HG03095 (cell line): ENCODE measurements around the gene MFSD6.

Experiments used
- ATAC-seq: cut with Tn5 transposase; IDR thresholded peaks from one replicate; pipeline ENCODE4 v1.9.1; 2021; ENCODE audit warnings: moderate library complexity; ENCODE audit not compliant: unreplicated experiment

The MFSD6 gene

GRCh38 chr2:190527214-190527613 is 119.1 kb downstream of the MFSD6 start:
- ATAC-seq, result no peak

- ATAC-seq, result no peak
Observed at GRCh38 chr2:190527918-190528317, 119.8 kb downstream of the MFSD6 start.

GRCh38 chr2:190528521-190529001 is 120.4 kb downstream of the MFSD6 start:
- ATAC-seq, result no peak

- ATAC-seq, result no peak
Observed at GRCh38 chr2:190529486-190530247, 121.5 kb downstream of the MFSD6 start.

GRCh38 chr2:190530248-190530900 is 122.2 kb downstream of the MFSD6 start:
- no peak for ATAC-seq

DNA sequence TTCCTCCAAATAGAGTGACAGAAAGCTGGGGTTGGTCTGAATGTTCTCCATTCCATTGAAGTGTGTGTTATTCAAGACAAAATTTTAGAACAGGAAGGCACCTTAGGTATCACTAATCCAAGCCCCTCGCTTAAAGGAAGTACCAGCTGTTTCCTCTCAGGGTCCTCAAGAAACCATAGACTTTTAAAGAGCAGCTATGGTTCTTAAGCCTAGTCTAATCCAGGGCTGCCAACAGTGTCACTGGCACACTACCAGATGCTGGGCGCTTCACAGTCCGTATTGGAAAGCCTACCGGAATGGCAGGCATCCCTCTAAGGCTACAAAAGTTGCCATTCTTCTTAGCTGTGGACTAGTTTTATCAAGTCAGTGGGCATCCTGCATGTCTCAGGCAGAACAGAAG is 124.4 kb downstream of the MFSD6 start:
- ATAC-seq, result no peak

DNA sequence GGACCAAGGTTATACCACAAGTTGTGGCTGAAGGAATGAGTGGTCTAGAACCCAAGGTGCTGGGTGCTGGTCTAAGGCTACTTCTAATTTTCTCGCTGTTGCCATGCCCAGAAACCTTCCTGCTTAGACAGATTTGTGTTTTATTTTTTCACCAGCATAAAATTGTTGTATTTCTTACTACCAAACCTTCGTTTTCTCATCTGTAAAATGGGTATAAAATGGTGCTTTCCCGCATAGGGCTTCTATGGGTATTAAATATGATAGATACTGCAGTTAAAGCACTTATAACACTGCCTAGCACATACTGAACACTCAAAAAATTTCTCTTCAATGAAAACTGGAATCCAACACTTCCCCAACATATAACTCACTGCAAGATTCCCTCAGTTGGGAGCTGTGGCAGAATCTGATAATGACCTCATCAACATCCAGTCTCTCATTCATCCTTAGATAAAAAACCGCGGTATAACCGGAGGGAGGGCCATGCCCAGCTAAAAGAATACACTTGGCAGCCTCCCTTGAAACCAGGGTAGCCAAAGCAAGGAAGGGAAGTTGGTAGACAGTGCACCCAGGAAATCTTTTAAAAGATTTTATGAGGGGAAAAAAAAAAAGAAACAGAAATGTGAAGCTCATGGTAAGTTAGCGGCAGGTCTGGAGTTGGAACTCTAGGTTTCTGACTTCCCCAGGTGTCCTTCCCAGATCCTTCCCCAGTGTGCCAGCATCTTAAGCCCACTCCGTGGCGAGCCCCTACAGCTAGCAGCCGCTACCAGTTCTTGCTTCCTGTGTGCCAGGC is 125.2 kb downstream of the MFSD6 start:
- peak; percentile 22 for ATAC-seq

- ATAC-seq, result no peak
Observed at GRCh38 chr2:190533968-190534309, 125.8 kb downstream of the MFSD6 start.

DNA sequence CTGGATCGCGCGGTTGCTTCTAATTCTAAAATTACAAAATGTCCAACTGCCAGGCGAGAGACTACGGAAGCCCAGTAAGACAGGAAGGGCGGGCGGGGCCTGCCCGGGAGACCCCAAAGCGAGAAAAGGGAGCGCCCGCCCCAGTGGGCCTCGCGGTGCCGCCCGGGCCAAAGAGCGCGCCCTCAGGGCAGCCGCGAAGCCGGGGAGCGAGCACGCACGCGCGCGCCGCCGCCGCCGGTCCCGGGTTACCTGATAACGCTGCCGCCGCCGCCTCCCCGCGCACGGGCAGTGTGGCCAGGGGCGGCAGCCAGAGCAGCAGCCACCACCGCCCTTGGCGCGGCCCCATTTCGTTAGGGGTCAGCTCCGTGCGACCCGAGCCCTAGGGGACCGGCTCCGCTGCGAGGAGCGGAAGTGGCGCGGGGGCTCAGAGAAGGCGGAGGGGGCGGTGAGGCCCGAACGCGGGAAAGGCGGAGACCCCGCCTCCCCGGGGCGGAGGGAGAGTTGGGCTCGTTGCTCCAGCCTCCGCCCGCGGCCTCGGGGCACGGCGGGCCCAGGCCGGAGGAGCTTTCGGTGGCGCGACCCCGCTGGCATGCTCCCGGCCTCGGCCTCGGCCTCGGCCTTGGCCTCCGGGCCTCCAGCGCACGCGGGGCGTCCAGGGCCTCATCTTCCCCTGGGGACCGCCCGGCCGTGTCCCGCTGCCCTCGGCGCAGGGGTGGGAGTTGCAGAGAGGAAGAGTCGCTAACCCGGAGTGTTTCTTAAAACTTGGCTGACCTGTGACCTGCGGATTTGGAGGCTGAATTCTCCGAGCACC is 126.4 kb downstream of the MFSD6 start, which contains the start of gene NEMP2:
Gene NEMP2, minus strand, starts transcription at position 413 of the 811 bp plus-strand sequence. Its CDS starts 67 bp downstream, at position 346.
- ATAC-seq, result peak; percentile 59

DNA sequence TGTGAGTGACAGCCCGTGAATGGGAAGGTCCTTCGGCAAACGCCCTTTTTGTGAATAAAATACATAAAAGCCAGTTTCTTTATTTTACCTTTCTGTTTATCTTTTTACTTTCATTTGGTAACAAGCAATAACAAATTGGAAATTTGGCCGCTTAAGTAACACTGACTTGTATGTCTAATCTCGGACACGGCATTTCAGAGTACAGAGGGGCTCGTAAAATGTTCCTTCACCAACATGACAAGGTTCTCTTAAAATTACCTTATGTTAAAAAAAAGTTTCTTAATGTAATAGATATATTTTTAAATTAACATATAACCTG is 126.9 kb downstream of the MFSD6 start:
- peak; percentile 0 for ATAC-seq

- ATAC-seq, result no peak
Observed at GRCh38 chr2:190535586-190535985, 127.4 kb downstream of the MFSD6 start.

- no peak for ATAC-seq
Observed at GRCh38 chr2:190537765-190538164, 129.6 kb downstream of the MFSD6 start.

- no peak for ATAC-seq
Observed at GRCh38 chr2:190538201-190538600, 130.0 kb downstream of the MFSD6 start.

DNA sequence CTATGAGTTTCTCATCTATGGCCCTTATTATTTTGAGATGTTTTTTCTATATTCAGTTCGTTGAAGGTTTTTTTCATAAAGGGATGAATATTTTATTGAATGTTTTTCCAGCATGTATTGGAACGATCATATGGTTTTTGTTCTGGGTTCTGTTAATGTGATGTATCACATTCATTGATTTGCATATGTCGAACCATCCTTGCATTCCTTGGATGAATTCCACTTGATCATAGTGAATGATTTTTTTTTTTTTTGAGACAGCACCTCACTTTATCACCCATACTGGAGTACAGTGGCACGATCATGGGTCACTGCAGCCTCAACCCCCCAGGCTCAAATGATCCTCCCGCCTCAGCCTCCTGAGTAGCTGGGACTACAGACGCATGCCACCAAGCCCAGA is 131.9 kb downstream of the MFSD6 start:
- no peak for ATAC-seq

- no peak for ATAC-seq
Observed at GRCh38 chr2:190545093-190545492, 136.9 kb downstream of the MFSD6 start.

GRCh38 chr2:190545555-190546385 is 137.6 kb downstream of the MFSD6 start:
- no peak for ATAC-seq

- no peak for ATAC-seq
Observed at GRCh38 chr2:190546734-190547133, 138.6 kb downstream of the MFSD6 start.

- no peak for ATAC-seq
Observed at GRCh38 chr2:190547886-190548285, 139.7 kb downstream of the MFSD6 start.

DNA sequence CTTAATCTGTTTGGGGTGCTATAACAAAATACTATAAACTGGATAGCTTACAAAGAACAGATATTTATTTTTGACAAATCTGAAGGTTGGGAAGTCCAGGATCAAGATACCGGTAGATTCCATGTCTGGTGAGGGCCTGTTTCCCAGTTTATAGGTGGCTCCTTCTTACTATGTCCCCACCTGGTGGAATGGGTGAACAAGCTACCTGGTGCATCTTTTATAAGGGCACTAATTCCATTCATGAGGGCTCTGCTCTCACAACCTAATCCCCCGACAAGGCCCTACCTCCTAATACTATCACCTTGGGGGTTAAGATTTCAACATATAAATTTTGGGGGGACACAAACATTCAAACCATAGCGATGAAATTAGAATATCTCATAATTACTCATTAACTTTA is 142.0 kb downstream of the MFSD6 start:
- no peak for ATAC-seq
